HG03565 (cell line): ENCODE results near the gene LAMA1.

ENCODE experiments used
- ATAC-seq: cut with Tn5 transposase; IDR thresholded peaks from one replicate; pipeline ENCODE4 v1.9.1; 2021; ENCODE audit warnings: mild to moderate bottlenecking, moderate library complexity; ENCODE audit not compliant: unreplicated experiment

The LAMA1 gene

GRCh38 chr18:6920099-6920955, 197.3 kb downstream of the LAMA1 start:
- no peak for ATAC-seq

- ATAC-seq = no peak
Observed at GRCh38 chr18:6917072-6917471, 200.5 kb downstream of the LAMA1 start.

GRCh38 chr18:6901286-6901926, 216.2 kb downstream of the LAMA1 start:
- no peak for ATAC-seq

GRCh38 chr18:6891788-6892187, 225.8 kb downstream of the LAMA1 start:
- ATAC-seq = no peak
